ENCODE data around the gene ARHGAP15. TPM values are rescaled to one million over a fixed set of nuclear protein-coding genes. Genes with fewer than 3 reads are reported as not detected.

The ARHGAP15 gene
- total RNA-seq, 1 donor from 2014 or later, result 0.51 TPM

GRCh38 chr2:143356736-143357446 is 227.7 kb downstream of the ARHGAP15 start:
- H3K36me3 Mint-ChIP-seq, result no peaks in the 10 kb centered on the region
- TF ChIP-seq CTCF (IDR thresholded peaks at IDR 0.05; ENCODE audit: unreplicated experiment), result no peak

GRCh38 chr2:143357966-143358365 is 228.7 kb downstream of the ARHGAP15 start:
- TF ChIP-seq CTCF (IDR thresholded peaks at IDR 0.05; ENCODE audit: unreplicated experiment), result no peak
- no peak for DNase-seq (ENCODE audit: low spot score in 2 of 2, unreplicated experiment in 2 of 2)
- no peaks in the 10 kb centered on the region for H3K36me3 Mint-ChIP-seq
- peaks cover 27% of the 10 kb centered on the region for H3K4me1 Mint-ChIP-seq
- no peak overlapping the region for H3K27ac Mint-ChIP-seq
- H3K4me3 Mint-ChIP-seq, result no peak overlapping the region
- H3K27me3 Mint-ChIP-seq (ENCODE audit: low read depth), result no peaks in the 10 kb centered on the region
- H3K9me3 Mint-ChIP-seq, result peaks cover 12% of the 10 kb centered on the region

More at GRCh38 chr2:143356736-143357446, 227.7 kb downstream of the ARHGAP15 start:
- no peak for DNase-seq (ENCODE audit: low spot score in 2 of 2, unreplicated experiment in 2 of 2)
- H3K27me3 Mint-ChIP-seq (ENCODE audit: low read depth), result no peaks in the 10 kb centered on the region
- peak overlapping the region; percentile 35 for H3K27ac Mint-ChIP-seq
- H3K9me3 Mint-ChIP-seq, result peaks cover 4% of the 10 kb centered on the region
- H3K4me3 Mint-ChIP-seq, result no peak overlapping the region
- H3K4me1 Mint-ChIP-seq, result peaks cover 27% of the 10 kb centered on the region

GRCh38 chr2:143361346-143361745 is 232.1 kb downstream of the ARHGAP15 start:
- Mint-ChIP-seq H3K27ac (no peak overlapping the region), H3K4me3 (no peak overlapping the region), H3K9me3 (peaks cover 12% of the 10 kb centered on the region), H3K27me3 (ENCODE audit: low read depth) (no peaks in the 10 kb centered on the region), H3K36me3 (no peaks in the 10 kb centered on the region), H3K4me1 (peaks cover 15% of the 10 kb centered on the region)
- no peak for TF ChIP-seq CTCF (IDR thresholded peaks at IDR 0.05; ENCODE audit: unreplicated experiment)
- DNase-seq (ENCODE audit: low spot score in 2 of 2, unreplicated experiment in 2 of 2), result no peak

GRCh38 chr2:143371616-143372015 is 242.4 kb downstream of the ARHGAP15 start:
- Mint-ChIP-seq H3K27ac (no peak overlapping the region), H3K36me3 (no peaks in the 10 kb centered on the region), H3K4me3 (no peak overlapping the region), H3K9me3 (no peaks in the 10 kb centered on the region), H3K27me3 (ENCODE audit: low read depth) (no peaks in the 10 kb centered on the region), H3K4me1 (peaks cover 2% of the 10 kb centered on the region)
- no peak for DNase-seq (ENCODE audit: low spot score in 2 of 2, unreplicated experiment in 2 of 2)
- no peak for TF ChIP-seq CTCF (IDR thresholded peaks at IDR 0.05; ENCODE audit: unreplicated experiment)

GRCh38 chr2:143375384-143375880 is 246.2 kb downstream of the ARHGAP15 start:
- peaks cover 2% of the 10 kb centered on the region for H3K4me1 Mint-ChIP-seq
- H3K4me3 Mint-ChIP-seq, result no peak overlapping the region
- no peaks in the 10 kb centered on the region for H3K27me3 Mint-ChIP-seq (ENCODE audit: low read depth)
- no peak for DNase-seq (ENCODE audit: low spot score in 2 of 2, unreplicated experiment in 2 of 2)
- no peaks in the 10 kb centered on the region for H3K9me3 Mint-ChIP-seq
- TF ChIP-seq CTCF (IDR thresholded peaks at IDR 0.05; ENCODE audit: unreplicated experiment), result no peak
- H3K27ac Mint-ChIP-seq, result no peak overlapping the region
- no peaks in the 10 kb centered on the region for H3K36me3 Mint-ChIP-seq

All from mesothelial cell of epicardium (in vitro differentiated cells).